ENCODE measurements around the gene HNF1A. TPM values are rescaled to one million over a fixed set of nuclear protein-coding genes. Genes with fewer than 3 reads are reported as not detected.

Gene HNF1A
- total and polyA plus RNA-seq, 2 of the 4 experiments (the other 2 are of a cell fraction) = under 0.01 TPM; not detected in 1

- no peak overlapping the region for H3K9ac ChIP-seq (ENCODE audit: low read depth, low read length)
- no peak overlapping the region for H3K56ac ChIP-seq (ENCODE audit: extremely low read depth, insufficient read depth, low read length)
- H2BK20ac ChIP-seq (ENCODE audit: low read depth, low read length) = no peak overlapping the region
- intact Hi-C loops (cut with micrococcal nuclease) = no loop called here
- 80% methylated on average over 1 of the region's 14 CpGs; no CpG with 5 or more reads in 1 of the 2 experiments for WGBS, 2 experiments (ENCODE audit: extremely low coverage in 2 of 2, insufficient read length in 1 of 2)
- H4K20me1 ChIP-seq (ENCODE audit: insufficient read depth, low read length) = no peaks in the 10 kb centered on the region
- H3K27ac ChIP-seq (ENCODE audit: insufficient read depth, low read length) = no peak overlapping the region
- TF ChIP-seq RAD21 (IDR thresholded peaks at IDR 0.05; ENCODE audit: low read length) = no peak
- TF ChIP-seq MXI1 (IDR thresholded peaks at IDR 0.05; ENCODE audit: borderline replicate concordance, low read depth, low read length) = no peak
- TF ChIP-seq ELK1 (IDR thresholded peaks at IDR 0.05; ENCODE audit: borderline replicate concordance, low read depth, low read length) = no peak
- no peak for TF ChIP-seq USF2 (IDR thresholded peaks at IDR 0.05; ENCODE audit: low read depth, low read length)
- TF ChIP-seq MAZ (IDR thresholded peaks at IDR 0.05; ENCODE audit: borderline replicate concordance, low read depth, low read length) = no peak
- TF ChIP-seq CTCF (conservative IDR thresholded peaks at IDR 0.05; ENCODE audit: low read depth, low read length) = no peak
- TF ChIP-seq BHLHE40 (IDR thresholded peaks at IDR 0.05; ENCODE audit: low read depth, low read length) = no peak
- no peak for TF ChIP-seq CHD1 (IDR thresholded peaks at IDR 0.05; ENCODE audit: low read depth, low read length)
- no peak for TF ChIP-seq RFX5 (IDR thresholded peaks at IDR 0.05; ENCODE audit: low read depth, low read length)
- TF ChIP-seq CEBPB (IDR thresholded peaks at IDR 0.05; ENCODE audit: low read depth, low read length) = no peak
- TF ChIP-seq MAFK (IDR thresholded peaks at IDR 0.05; ENCODE audit: low read depth, low read length) = no peak
- no peak for TF ChIP-seq POLR2A (IDR thresholded peaks at IDR 0.05; ENCODE audit: low read depth, low read length)
- no peak for TF ChIP-seq FOS (IDR thresholded peaks at IDR 0.05; ENCODE audit: low read depth, low read length)
- no peak for TF ChIP-seq SMC3 (IDR thresholded peaks at IDR 0.05; ENCODE audit: low read depth, low read length)
- TF ChIP-seq NFE2L2 (IDR thresholded peaks at IDR 0.05; ENCODE audit: low read depth, low read length) = no peak
- no peak for TF ChIP-seq RCOR1 (IDR thresholded peaks at IDR 0.05; ENCODE audit: insufficient replicate concordance, low read length)
- ChIA-PET POLR2A (ENCODE audit: unreplicated experiment) (no interaction called here), CTCF (no interaction called here)
- H2BK5ac ChIP-seq (ENCODE audit: low read depth, low read length, poor library complexity, severe bottlenecking) = no peak overlapping the region
- H3K4me1 ChIP-seq (ENCODE audit: control insufficient read depth, insufficient read depth, low read length) = no peaks in the 10 kb centered on the region
- H3K4ac ChIP-seq (ENCODE audit: low read depth, low read length) = no peak overlapping the region
- H3K36me3 ChIP-seq (ENCODE audit: control insufficient read depth, insufficient read depth, low read length) = no peaks in the 10 kb centered on the region
- no peak overlapping the region for H2AK5ac ChIP-seq (ENCODE audit: low read depth, low read length)
- DNase-seq (no peak), ATAC-seq (ENCODE audit: low read depth) (no peak)
- H4K91ac ChIP-seq (ENCODE audit: insufficient read depth, low read depth, low read length) = no peak overlapping the region
- no peak overlapping the region for H2BK15ac ChIP-seq (ENCODE audit: low read depth, low read length)
- no peak overlapping the region for H2AK9ac ChIP-seq (replicated peaks; ENCODE audit: low read depth, low read length, poor library complexity)
- dilution Hi-C loops (cut with HindIII; ENCODE audit: low sequenced_read_pairs, unreplicated experiment) = no loop called here
- no peak overlapping the region for H3K18ac ChIP-seq (ENCODE audit: low read depth, low read length)
- no peak overlapping the region for H4K8ac ChIP-seq (ENCODE audit: low read depth in 2 of 2, low read length in 2 of 2)
- peaks cover 2% of the 10 kb centered on the region; the same call in 1 of the 2 replicates for H3K27me3 ChIP-seq (ENCODE audit: control insufficient read depth, insufficient read depth, low read length)
- in situ Hi-C loops (cut with MboI; ENCODE audit: low sequenced_read_pairs) = no loop called here
- no TSS peak for BruUV-seq (replicated peaks)
- H3K4me3 ChIP-seq (ENCODE audit: insufficient read depth, low read depth, low read length) = no peak overlapping the region
- H3K9me1 ChIP-seq (ENCODE audit: insufficient read depth, low read length) = no peaks in the 10 kb centered on the region
- no peak overlapping the region for H2AFZ ChIP-seq (replicated peaks; ENCODE audit: low read length, poor library complexity)
- no peaks in the 10 kb centered on the region; the same call in 1 of the 2 replicates for H3K9me3 ChIP-seq (ENCODE audit: control insufficient read depth, insufficient read depth, low read length)
- H3K79me1 ChIP-seq (ENCODE audit: low read depth in 1 of 2, low read length in 2 of 2) = no peaks in the 10 kb centered on the region
- no peak overlapping the region for H3K4me2 ChIP-seq (ENCODE audit: low read depth, low read length)
- no peak overlapping the region for H4K5ac ChIP-seq (ENCODE audit: low read depth, low read length)
- H2BK120ac ChIP-seq (ENCODE audit: low read depth, low read length) = no peak overlapping the region
- H3K14ac ChIP-seq (replicated peaks; ENCODE audit: low read depth, low read length) = no peak overlapping the region
- H3K23ac ChIP-seq (ENCODE audit: low read depth, low read length) = no peak overlapping the region
Observed at GRCh38 chr12:120977531-120978295, 630 bp upstream of the HNF1A start.

Data from IMR-90 (cell line).